PFSK-1 (cell line): ENCODE results near the gene ERCC2.

Source experiments
- POLR2AphosphoS5 ChIP-seq: IDR thresholded peaks from 2 replicates; pipeline ENCODE4 v1.6.1; 2012; ENCODE audit warnings: low read depth, mild to moderate bottlenecking, control low read depth, low read length, moderate library complexity
- TF ChIP-seq, protein P1 (sequence below), 2 experiments: IDR thresholded peaks; 2 replicates each; pipeline versions ENCODE4 v1.6.1 to v1.8.0; 2011 to 2012; ENCODE audit warnings: low read depth in 2 of 2, low read length in 2 of 2, control low read depth in 1 of 2, inconsistent platforms in 1 of 2, mild to moderate bottlenecking in 1 of 2, moderate library complexity in 1 of 2; ENCODE audit not compliant: insufficient read depth in 1 of 2

DNA sequence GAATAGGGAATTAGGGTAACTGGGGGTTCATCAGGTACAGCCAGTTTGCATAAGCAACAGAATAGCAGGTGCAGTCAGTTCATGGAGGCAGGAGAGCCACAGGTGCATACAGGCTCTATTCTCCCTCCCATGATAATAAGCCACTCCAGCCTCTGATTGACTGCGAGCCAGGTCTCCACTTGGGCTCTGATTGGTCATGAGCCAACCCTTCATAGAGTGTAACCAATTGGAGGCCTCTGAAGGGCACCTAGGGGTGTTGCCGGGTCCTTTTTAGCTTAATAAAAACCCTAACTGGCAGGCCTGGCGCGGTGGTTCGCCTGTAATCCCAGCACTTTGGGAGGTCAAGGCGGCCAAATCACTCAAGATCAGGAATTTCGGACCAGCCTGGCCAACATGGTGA lies 39.0 kb downstream of the ERCC2 start:
- TF ChIP-seq, protein P1, sequence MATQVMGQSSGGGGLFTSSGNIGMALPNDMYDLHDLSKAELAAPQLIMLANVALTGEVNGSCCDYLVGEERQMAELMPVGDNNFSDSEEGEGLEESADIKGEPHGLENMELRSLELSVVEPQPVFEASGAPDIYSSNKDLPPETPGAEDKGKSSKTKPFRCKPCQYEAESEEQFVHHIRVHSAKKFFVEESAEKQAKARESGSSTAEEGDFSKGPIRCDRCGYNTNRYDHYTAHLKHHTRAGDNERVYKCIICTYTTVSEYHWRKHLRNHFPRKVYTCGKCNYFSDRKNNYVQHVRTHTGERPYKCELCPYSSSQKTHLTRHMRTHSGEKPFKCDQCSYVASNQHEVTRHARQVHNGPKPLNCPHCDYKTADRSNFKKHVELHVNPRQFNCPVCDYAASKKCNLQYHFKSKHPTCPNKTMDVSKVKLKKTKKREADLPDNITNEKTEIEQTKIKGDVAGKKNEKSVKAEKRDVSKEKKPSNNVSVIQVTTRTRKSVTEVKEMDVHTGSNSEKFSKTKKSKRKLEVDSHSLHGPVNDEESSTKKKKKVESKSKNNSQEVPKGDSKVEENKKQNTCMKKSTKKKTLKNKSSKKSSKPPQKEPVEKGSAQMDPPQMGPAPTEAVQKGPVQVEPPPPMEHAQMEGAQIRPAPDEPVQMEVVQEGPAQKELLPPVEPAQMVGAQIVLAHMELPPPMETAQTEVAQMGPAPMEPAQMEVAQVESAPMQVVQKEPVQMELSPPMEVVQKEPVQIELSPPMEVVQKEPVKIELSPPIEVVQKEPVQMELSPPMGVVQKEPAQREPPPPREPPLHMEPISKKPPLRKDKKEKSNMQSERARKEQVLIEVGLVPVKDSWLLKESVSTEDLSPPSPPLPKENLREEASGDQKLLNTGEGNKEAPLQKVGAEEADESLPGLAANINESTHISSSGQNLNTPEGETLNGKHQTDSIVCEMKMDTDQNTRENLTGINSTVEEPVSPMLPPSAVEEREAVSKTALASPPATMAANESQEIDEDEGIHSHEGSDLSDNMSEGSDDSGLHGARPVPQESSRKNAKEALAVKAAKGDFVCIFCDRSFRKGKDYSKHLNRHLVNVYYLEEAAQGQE (IDR thresholded peaks at IDR 0.05; ENCODE audit: insufficient read depth in 1 of 2, low read depth in 2 of 2, low read length in 2 of 2): no peak
- no peak for TF ChIP-seq POLR2AphosphoS5
